Activated CD4-positive, alpha-beta memory T cell treated with anti-CD3 and anti-CD28 coated beads for 36 hours (primary cell): ENCODE data around the gene BTN3A1. TPM values are rescaled to one million over a fixed set of nuclear protein-coding genes. Genes with fewer than 3 reads are reported as not detected.
"Not testable (repeated sequence)": the region's sequence is repeated elsewhere in the genome, so short reads cannot be mapped to it uniquely, and the experiment has no call there.

ENCODE experiments used
- CTCF ChIA-PET: fragments of 350-600 bp; sonication (Branson Sonifier 250); formaldehyde crosslinking; loops from one replicate; lab custom pipeline; 2021; ENCODE audit warnings: antibody characterized with exemption, inconsistent platforms; lab: Charles Lee
- POLR2A ChIA-PET: fragments of 350-600 bp; sonication (Branson Sonifier 250); formaldehyde crosslinking; loops from one replicate; lab custom pipeline; 2021; ENCODE audit warnings: antibody characterized with exemption; lab: Charles Lee
- DNase-seq: peaks from one replicate; pipeline ENCODE4 v3.0.0-alpha.2; 2020
- H3K27ac Mint-ChIP-seq: one replicate; pipeline ENCODE4 v1.8.0; 2021; ENCODE audit warnings: mixed read lengths
- H3K27me3 Mint-ChIP-seq: one replicate; pipeline ENCODE4 v1.8.0; 2021; ENCODE audit warnings: mixed read lengths
- H3K36me3 Mint-ChIP-seq: one replicate; pipeline ENCODE4 v1.8.0; 2021; ENCODE audit warnings: mixed read lengths
- H3K4me1 Mint-ChIP-seq: one replicate; pipeline ENCODE4 v1.8.0; 2021; ENCODE audit warnings: low read depth, mixed read lengths
- H3K4me3 Mint-ChIP-seq: one replicate; pipeline ENCODE4 v1.8.0; 2021; ENCODE audit warnings: mild to moderate bottlenecking, mixed read lengths
- H3K9me3 Mint-ChIP-seq: one replicate; pipeline ENCODE4 v1.8.0; 2021; ENCODE audit warnings: mixed read lengths
- intact Hi-C: fragments of 100-400 bp; cut with micrococcal nuclease; formaldehyde crosslinking; loops from one replicate; pipeline ENCODE4 v1.15.1; 2023
- total RNA-seq, 2 experiments: library from RNA; stranded (reverse); gene quantifications; one replicate each; pipeline ENCODE4 v1.2.3, GENCODE V29; 2021

BTN3A1 gene
- total RNA-seq, 2 experiments from 2014 or later, result 36.5 to 39.0 TPM

DNA sequence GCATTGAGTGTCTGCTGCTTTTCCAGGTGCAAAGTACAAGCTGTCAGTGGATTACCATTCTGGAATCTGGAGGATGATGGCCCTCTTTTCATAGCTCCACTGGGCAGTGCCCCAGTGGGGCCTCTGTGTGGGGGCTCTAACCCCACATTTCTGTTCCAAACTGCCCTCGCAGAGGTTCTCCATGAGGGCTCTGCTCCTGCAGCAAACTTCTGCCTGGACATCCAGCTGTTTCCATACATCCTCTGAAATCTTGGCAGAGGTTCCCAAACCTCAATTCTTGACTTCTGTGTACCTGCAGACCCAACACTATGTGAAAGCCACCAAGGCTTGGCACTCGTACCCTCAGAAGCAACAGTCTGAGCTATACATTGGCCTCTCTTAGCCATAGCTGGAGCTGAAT, 16.0 kb downstream of the BTN3A1 start:
- CTCF ChIA-PET, DNase-seq, H3K27me3 Mint-ChIP-seq, intact Hi-C loops, H3K4me3 Mint-ChIP-seq, H3K27ac Mint-ChIP-seq: not testable (repeated sequence)
- POLR2A ChIA-PET, result interaction anchor here (1.0 kb wide), 1 partner anchor 9 kb away, joined by 3 read pairs; no protein-coding TSS in a partner anchor
- H3K36me3 Mint-ChIP-seq, result peaks cover 37% of the 10 kb centered on the region
- H3K4me1 Mint-ChIP-seq, result peaks cover 12% of the 10 kb centered on the region
- H3K9me3 Mint-ChIP-seq, result peaks cover 31% of the 10 kb centered on the region

GRCh38 chr6:26418795-26419194, 16.7 kb downstream of the BTN3A1 start:
- H3K9me3 Mint-ChIP-seq, result peaks cover 31% of the 10 kb centered on the region
- CTCF ChIA-PET, result interaction anchor here (1.5 kb wide), 1 partner anchor 77 kb away, joined by 5 read pairs; no protein-coding TSS in a partner anchor

GRCh38 chr6:26420688-26421171, 18.7 kb downstream of the BTN3A1 start:
- Mint-ChIP-seq H3K4me1 (peaks cover 7% of the 10 kb centered on the region), H3K27ac (no peak overlapping the region), H3K9me3 (peaks cover 31% of the 10 kb centered on the region), H3K36me3 (peaks cover 24% of the 10 kb centered on the region), H3K4me3 (no peak overlapping the region), H3K27me3 (no peaks in the 10 kb centered on the region)
- ChIA-PET CTCF (interaction anchor here (1.3 kb wide), 1 partner anchor 81 kb away, joined by 3 read pairs; no protein-coding TSS in a partner anchor), POLR2A (no interaction called here)
- intact Hi-C loops, result loop anchor here (1.0 to 2.0 kb wide), 3 partner anchors 18 to 79 kb away; partner anchors contain the start of genes BTN3A1 and BTN3A3
- DNase-seq, result peak; percentile 35

More at GRCh38 chr6:26418795-26419194, 16.7 kb downstream of the BTN3A1 start:
- peaks cover 32% of the 10 kb centered on the region for H3K36me3 Mint-ChIP-seq
- H3K27ac Mint-ChIP-seq, DNase-seq, H3K27me3 Mint-ChIP-seq, intact Hi-C loops, H3K4me3 Mint-ChIP-seq: not testable (repeated sequence)
- H3K4me1 Mint-ChIP-seq, result peaks cover 12% of the 10 kb centered on the region
- POLR2A ChIA-PET, result interaction anchor here (1.0 kb wide), 1 partner anchor 9 kb away, joined by 3 read pairs; no protein-coding TSS in a partner anchor

GRCh38 chr6:26421259-26422144, 19.4 kb downstream of the BTN3A1 start:
- intact Hi-C loops, result loop anchor here (1.0 to 2.0 kb wide), 3 partner anchors 19 to 80 kb away; partner anchors contain the start of genes BTN3A1 and BTN3A3
- peak; percentile 62 for DNase-seq
- Mint-ChIP-seq H3K36me3 (peaks cover 18% of the 10 kb centered on the region), H3K4me1 (peaks cover 7% of the 10 kb centered on the region), H3K27ac (no peak overlapping the region), H3K27me3 (no peaks in the 10 kb centered on the region), H3K4me3 (no peak overlapping the region), H3K9me3 (peaks cover 28% of the 10 kb centered on the region)
- CTCF ChIA-PET, result interaction anchor here (1.3 kb wide), 1 partner anchor 80 kb away, joined by 3 read pairs; no protein-coding TSS in a partner anchor
- POLR2A ChIA-PET, result no interaction called here

DNA sequence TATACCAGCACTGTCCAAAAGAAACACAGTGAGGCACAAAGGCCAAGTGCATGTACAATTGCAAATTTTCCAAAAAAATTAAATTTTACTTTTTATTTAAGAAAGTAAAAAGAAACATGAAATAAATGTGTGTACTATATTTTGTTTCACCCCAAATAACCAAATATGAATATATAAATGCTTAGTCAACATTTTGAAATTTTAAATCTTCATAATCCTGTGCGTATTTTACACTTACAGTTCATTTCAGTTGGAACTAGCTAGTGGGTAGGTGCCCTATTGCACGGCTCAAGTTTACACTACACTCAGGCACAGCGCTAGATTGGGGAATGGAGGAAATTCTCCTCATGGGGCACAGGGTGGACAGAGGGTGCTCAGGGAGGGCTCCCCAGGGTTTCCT, 20.3 kb downstream of the BTN3A1 start:
- peaks cover 17% of the 10 kb centered on the region for H3K36me3 Mint-ChIP-seq
- ChIA-PET CTCF (no interaction called here), POLR2A (no interaction called here)
- DNase-seq, result no peak
- intact Hi-C loops, result no loop called here
- H3K27ac Mint-ChIP-seq, result no peak overlapping the region
- H3K27me3 Mint-ChIP-seq, result no peaks in the 10 kb centered on the region
- peaks cover 20% of the 10 kb centered on the region for H3K9me3 Mint-ChIP-seq
- no peak overlapping the region for H3K4me3 Mint-ChIP-seq
- peaks cover 7% of the 10 kb centered on the region for H3K4me1 Mint-ChIP-seq

- H3K27me3 Mint-ChIP-seq, result no peaks in the 10 kb centered on the region
Measured at GRCh38 chr6:26426691-26427450, 24.8 kb downstream of the BTN3A1 start.

GRCh38 chr6:26427451-26427809, 25.4 kb downstream of the BTN3A1 start:
- Mint-ChIP-seq H3K27me3 (no peaks in the 10 kb centered on the region), H3K4me3 (no peak overlapping the region), H3K36me3 (peaks cover 24% of the 10 kb centered on the region), H3K9me3 (no peaks in the 10 kb centered on the region), H3K27ac (no peak overlapping the region), H3K4me1 (peaks cover 3% of the 10 kb centered on the region)
- intact Hi-C loops, result no loop called here
- no peak for DNase-seq
- ChIA-PET POLR2A (no interaction called here), CTCF (no interaction called here)

More at GRCh38 chr6:26426691-26427450, 24.8 kb downstream of the BTN3A1 start:
- Mint-ChIP-seq H3K9me3 (no peaks in the 10 kb centered on the region), H3K4me1 (peaks cover 6% of the 10 kb centered on the region), H3K4me3 (no peak overlapping the region), H3K36me3 (peaks cover 24% of the 10 kb centered on the region), H3K27ac (no peak overlapping the region)
- intact Hi-C loops, result no loop called here
- POLR2A ChIA-PET, result no interaction called here
- DNase-seq, result no peak
- CTCF ChIA-PET, result no interaction called here

- DNase-seq, result no peak
- H3K9me3 Mint-ChIP-seq, result no peaks in the 10 kb centered on the region
- no peaks in the 10 kb centered on the region for H3K4me1 Mint-ChIP-seq
- intact Hi-C loops, result no loop called here
- H3K27me3 Mint-ChIP-seq, result no peaks in the 10 kb centered on the region
- CTCF ChIA-PET, result interaction anchor here (1.2 kb wide), 1 partner anchor 87 kb away, joined by 3 read pairs; no protein-coding TSS in a partner anchor
- no peak overlapping the region for H3K27ac Mint-ChIP-seq
- peaks cover 24% of the 10 kb centered on the region for H3K36me3 Mint-ChIP-seq
- no peak overlapping the region for H3K4me3 Mint-ChIP-seq
- POLR2A ChIA-PET, result no interaction called here
Measured at GRCh38 chr6:26428206-26428605, 26.1 kb downstream of the BTN3A1 start.

DNA sequence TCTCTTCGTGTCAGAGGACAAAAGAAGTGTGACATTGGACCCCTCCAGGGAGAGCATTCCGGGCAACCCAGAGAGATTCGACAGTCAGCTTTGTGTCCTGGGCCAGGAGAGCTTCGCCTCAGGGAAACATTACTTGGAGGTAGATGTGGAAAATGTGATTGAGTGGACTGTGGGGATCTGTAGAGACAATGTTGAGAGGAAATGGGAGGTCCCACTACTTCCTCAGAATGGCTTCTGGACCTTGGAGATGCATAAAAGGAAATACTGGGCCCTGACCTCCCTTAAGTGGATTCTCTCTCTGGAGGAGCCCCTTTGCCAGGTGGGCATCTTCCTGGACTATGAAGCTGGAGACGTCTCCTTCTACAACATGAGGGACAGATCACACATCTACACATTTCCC, 28.7 kb downstream of the BTN3A1 start:
- peaks cover 34% of the 10 kb centered on the region for H3K36me3 Mint-ChIP-seq
- no peaks in the 10 kb centered on the region for H3K4me1 Mint-ChIP-seq
- intact Hi-C loops, result no loop called here
- H3K27me3 Mint-ChIP-seq, result no peaks in the 10 kb centered on the region
- no peak for DNase-seq
- no peak overlapping the region for H3K4me3 Mint-ChIP-seq
- CTCF ChIA-PET, result no interaction called here
- POLR2A ChIA-PET, result no interaction called here
- H3K9me3 Mint-ChIP-seq, result peaks cover 12% of the 10 kb centered on the region
- no peak overlapping the region for H3K27ac Mint-ChIP-seq

GRCh38 chr6:26431258-26432172, 29.4 kb downstream of the BTN3A1 start:
- Mint-ChIP-seq H3K27ac (no peak overlapping the region), H3K4me1 (no peaks in the 10 kb centered on the region), H3K4me3 (no peak overlapping the region), H3K9me3 (peaks cover 12% of the 10 kb centered on the region), H3K27me3 (no peaks in the 10 kb centered on the region), H3K36me3 (peaks cover 34% of the 10 kb centered on the region)
- DNase-seq, result no peak
- intact Hi-C loops, result no loop called here
- POLR2A ChIA-PET, result no interaction called here
- CTCF ChIA-PET, result no interaction called here

DNA sequence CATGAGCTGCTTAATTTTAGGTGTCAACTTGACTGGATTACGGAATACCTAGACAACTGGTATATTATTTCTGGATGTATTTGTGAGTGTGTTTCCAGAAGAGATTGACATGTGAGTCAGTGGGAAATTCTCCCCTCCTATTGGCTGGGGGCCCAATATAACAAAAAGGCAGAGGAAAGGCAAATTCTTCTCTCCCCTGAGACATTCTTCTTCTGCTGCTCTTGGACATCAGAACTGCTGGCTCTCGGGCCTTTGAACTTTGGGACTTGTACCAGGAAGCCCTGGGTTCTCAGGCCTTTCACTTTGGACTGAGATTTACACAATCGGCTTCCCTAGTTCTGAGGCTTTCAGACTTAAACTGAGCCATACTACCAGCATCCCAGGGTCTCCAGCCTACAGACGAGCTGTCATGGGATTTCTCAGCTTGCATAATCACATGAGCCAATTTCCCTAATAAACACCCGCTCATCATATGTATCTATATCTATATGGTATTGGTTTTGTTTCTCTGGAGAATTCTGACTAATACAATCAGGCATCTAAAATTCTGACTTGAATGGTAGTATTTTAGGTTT, 30.6 kb downstream of the BTN3A1 start:
- ChIA-PET POLR2A (no interaction called here), CTCF (no interaction called here)
- intact Hi-C loops, result no loop called here
- H3K36me3 Mint-ChIP-seq, result peaks cover 27% of the 10 kb centered on the region
- no peaks in the 10 kb centered on the region for H3K27me3 Mint-ChIP-seq
- no peak for DNase-seq
- H3K4me1 Mint-ChIP-seq, result no peaks in the 10 kb centered on the region
- H3K27ac Mint-ChIP-seq, result no peak overlapping the region
- H3K4me3 Mint-ChIP-seq, result no peak overlapping the region
- H3K9me3 Mint-ChIP-seq, result peaks cover 12% of the 10 kb centered on the region
